HG03442 (cell line): ENCODE data around the gene GSTA4.

Experiments
- ATAC-seq: cut with Tn5 transposase; IDR thresholded peaks from one replicate; pipeline ENCODE4 v1.9.1; 2021; ENCODE audit warnings: mild to moderate bottlenecking, moderate library complexity; ENCODE audit not compliant: unreplicated experiment

Gene GSTA4, protein sequence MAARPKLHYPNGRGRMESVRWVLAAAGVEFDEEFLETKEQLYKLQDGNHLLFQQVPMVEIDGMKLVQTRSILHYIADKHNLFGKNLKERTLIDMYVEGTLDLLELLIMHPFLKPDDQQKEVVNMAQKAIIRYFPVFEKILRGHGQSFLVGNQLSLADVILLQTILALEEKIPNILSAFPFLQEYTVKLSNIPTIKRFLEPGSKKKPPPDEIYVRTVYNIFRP

DNA sequence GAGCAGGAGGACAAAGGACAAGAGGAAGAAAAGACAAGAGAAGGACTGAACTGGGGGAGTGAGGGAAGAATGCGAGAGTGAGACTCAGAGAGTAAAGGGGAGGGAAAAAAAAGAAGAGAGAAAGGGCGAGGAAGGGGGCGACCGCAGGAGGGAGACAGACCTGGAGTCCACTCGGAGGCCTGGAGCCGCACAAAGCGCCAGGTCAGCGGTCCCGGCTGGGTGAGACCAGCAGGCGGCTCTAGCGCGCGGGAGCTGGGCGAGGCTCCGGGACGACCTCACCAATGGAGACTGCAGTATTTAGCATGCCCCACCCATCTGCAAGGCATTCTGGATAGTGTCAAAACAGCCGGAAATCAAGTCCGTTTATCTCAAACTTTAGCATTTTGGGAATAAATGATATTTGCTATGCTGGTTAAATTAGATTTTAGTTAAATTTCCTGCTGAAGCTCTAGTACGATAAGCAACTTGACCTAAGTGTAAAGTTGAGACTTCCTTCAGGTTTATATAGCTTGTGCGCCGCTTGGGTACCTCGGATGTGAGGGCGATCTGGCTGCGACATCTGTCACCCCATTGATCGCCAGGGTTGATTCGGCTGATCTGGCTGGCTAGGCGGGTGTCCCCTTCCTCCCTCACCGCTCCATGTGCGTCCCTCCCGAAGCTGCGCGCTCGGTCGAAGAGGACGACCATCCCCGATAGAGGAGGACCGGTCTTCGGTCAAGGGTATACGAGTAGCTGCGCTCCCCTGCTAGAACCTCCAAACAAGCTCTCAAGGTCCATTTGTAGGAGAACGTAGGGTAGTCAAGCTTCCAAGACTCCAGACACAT is at the start of gene GSTA4:
GSTA4 (minus strand) TSS at position 196 of the 824 bp plus-strand sequence. CDS start 1,041 bp downstream, outside the sequence.
- ATAC-seq = peak; percentile 95

DNA sequence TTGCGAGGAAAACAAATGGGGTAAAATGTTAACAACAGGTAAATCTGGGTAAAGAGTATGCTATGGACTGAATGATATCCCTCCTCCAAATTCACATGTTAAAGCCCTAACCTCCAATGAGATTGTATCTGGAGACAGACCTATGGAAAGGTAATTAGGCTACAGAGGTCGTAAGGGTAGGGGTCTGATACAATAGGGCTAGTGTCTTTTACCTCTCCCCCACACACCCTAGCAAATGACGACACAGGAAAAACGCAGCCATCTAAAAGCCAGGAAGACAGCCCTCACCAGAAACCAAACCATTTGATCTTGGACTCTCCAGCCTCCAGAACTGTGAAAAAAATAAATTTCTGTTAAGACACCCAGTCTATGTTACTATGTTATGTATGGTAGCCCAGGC is 49.5 kb upstream of the GSTA4 start:
- no peak for ATAC-seq

DNA sequence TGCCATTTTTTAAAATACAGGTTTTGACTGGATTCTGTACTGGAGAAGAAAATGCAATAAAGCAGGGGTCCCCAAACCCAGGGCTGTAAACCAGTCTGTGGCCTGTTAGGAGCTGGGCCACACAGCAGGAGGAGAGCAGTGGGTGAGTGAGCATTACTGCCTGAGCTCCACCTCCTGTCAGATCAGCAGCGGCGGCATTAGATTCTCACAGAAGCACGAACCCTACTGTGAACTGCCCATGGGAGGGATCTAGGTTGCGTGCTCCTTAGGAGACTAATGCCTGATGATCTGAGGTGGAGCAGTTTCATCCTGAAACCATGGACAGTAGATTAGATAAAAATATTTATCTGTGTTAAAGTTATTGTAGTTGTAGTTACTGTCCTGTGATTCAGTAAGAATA is 49.0 kb upstream of the GSTA4 start:
- ATAC-seq = no peak

DNA sequence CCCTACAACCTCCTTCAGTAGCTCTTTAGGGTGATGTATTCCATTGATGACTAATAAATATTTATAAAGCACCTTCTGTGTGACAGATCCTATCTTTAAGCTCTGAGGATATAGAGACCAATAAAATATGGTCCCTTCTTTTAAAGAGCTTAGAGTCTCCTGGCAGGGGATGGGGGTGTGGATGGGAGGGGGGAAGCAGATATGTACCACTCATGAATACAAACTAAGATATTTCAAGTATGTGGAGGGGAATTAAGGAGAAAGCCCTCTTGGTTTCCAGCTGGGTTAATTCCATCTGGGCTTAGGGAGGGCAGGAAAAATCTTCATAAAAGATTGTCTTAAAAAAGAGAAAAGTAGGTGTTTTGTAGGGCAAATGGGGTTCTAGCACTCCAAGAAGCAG is 48.5 kb upstream of the GSTA4 start:
- no peak for ATAC-seq

DNA sequence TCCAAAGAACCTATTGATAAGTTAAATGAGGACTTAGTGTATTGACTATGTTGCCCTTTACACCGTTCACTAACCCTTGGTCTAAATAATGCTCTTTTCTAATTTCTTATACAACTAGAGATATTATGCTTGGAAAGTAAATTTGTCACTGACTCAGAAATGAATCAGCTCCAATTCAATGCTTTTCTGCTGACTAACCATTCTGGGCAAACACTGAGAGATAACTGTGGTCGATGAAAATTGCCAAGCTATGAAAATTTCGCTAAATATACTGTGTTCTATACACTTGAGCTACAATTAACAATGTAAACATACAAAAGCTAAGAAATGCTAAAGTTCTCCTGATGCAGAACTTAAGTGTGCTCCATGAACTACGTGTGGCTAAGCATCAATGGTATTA is 47.0 kb upstream of the GSTA4 start:
- no peak for ATAC-seq

DNA sequence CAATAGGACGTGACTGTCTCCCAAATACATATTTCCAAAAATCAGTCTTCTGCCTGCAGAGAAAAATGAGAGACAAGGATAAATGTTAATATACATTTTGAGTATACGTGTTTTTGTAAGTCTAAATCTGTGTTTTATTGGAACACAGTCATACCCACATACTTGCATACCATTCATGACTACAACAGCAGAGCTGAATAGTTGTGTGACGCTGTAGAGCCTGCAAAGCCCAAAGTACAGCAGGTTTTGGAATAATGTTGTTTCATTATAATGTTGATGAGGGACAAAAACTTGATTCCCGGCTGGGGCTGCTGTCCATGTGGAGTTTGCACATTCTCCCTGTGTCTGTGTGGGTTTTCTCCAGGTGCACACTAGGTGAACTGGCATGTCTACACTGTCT is 46.3 kb upstream of the GSTA4 start:
- ATAC-seq = no peak

DNA sequence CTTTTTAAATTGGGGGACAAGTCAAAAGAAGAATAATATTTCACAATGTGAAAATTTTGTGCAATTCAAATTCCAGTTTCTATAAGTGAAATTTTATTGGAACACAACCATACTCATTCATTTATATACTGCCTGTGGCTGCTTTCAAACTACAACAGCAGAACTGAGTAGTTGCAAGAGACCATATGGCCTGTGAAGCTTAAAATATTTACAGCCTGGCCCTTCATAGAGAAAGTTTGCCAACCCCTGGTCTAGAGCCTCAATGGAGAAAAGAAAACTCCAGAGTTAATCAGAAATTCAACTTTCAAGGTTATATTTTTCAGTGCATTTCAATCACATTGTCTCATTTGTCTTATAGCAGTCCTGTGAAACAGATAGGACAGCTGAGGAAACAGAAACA is 43.5 kb upstream of the GSTA4 start:
- ATAC-seq = no peak

DNA sequence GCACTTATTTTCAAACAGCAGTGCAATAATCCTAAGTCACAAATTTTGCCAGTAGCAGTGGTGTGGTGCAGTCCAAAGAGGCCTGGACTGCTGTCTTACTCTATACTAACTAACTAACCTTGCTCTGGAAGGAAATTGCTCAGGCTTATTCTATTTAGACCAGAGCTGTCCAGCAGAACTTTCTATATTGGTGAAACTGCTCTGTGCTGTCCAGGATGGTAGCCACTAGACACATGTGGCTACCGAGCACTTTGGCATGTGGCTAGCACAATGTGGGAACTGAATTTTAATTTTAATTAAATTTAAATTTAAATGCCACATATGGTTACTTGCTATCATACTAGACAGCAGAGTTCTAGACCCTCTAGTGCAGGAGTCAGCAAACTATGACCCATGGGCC is 43.1 kb upstream of the GSTA4 start:
- ATAC-seq = no peak

DNA sequence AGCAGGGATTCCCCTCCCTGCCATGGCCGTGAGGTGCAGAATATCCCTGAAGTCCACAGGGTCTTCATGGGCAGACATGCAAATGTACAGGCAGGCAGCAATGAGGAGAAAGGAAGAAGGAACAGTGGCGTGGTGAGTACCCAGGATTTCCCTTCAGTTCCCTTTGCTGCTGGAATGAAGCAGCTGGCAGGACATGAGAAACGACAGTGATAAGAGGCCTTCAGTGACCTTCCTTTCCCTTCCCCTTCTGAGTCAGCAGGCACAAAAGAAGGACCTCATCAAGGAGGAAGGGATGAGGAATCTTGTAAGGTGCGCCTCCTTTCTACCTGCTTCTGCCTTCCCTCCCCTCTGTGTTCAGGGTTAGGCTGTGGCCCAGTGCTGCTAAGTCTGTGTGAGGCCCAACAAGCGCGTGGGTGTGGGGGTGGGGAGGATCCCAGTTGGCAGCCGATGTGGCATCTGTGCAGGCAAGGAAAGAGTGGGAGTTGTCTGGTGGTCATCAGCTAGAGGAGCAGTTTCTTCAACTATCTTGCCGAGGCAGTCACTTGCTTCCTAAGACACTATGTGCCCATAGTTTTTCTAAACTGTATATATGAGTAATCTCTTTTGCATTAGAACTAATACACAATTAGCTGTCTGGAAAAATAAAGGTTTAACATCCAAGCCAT is 40.6 kb upstream of the GSTA4 start:
- ATAC-seq = no peak

DNA sequence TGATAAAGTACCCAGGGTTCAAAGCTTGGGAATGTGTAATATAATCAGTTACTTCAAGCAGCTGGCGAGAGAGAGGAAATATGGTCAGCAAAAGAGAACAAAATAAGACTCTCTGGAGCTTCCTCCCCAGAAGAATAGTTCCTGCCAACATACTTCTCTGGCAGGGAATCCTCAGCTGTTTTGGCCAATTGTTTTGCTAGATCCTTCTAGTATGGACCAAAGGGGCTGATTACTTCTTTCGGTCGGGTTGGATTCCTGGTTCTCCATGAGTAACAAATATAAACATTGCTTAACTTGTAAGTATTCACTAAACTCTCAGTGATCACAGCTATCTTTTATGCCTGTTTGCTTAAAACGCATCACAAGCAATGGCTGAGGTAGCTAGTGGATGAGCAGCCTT is 38.7 kb upstream of the GSTA4 start:
- ATAC-seq = no peak

DNA sequence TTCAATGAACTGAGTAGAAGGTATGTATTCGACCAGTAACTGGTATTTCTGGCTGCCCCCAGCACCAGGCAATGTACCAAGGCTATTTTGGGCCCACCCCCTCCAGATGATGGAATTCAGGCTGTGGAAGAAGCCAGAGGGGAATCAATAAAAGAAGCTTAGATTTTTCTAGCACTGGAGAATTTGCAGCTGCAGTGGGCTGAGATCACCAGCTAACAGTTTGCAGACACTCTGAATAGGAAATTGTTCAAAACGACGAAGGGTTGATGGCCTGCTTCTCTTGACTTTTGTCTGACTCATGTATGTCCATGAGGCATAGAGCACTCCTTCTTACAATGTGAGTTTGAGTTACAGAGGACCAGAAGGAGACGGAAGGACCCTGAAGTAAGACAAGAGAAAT is 37.8 kb upstream of the GSTA4 start:
- no peak for ATAC-seq

DNA sequence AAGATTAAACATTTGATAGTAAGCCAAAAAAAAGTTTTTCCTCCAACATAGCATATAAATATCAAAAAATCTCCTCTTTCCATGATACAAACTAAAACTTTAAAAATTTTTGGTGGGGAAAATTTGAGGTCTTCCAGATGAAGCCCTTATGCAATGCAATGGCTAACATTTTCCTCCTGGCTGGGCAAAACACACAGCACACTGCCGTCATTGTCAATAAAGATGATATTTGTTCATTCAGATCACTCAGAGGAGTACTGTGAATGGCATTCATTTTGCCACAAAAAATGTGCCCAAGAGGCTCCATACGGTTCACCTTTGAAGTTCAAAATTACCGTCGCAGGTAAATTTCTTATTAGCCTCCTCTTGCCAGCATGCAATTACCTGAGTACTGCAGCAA is 36.2 kb upstream of the GSTA4 start:
- ATAC-seq = no peak

DNA sequence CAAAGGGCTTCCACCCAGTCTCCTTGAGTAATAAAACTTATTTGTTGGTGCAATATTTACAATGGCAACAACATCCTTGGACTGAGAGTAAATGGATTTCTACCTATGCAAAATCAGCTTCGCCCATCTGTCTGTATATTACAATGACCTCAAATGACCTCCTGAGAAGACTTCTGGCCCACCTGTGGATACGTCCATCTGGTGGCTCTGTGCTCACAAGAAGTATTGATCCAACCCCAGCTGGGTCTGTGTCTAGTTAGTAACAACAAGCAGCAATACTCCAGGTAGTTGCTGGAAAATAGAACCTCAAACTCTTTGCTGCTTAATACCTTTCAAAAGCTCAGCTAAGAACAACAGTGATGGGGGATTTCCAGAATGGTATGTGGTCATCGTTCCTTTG is 34.7 kb upstream of the GSTA4 start:
- ATAC-seq = no peak

DNA sequence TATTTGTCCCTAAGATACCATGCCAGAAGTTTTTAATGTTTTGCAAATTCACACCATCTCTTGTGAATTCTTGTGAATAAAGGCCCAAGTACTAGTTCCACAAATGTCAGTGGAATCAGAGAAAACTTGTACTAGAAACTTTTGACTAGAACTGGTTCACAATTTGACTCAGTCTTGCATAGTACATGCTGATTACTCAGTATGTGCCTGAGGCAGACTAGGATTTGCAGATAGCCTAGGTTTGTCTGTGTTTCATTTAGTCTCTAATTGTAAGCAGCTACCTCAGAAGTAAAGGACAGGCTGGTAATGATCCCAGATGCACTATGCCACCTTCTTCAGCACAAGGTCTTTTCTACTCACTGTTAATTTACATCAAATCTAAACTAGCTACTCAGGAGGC is 34.2 kb upstream of the GSTA4 start:
- ATAC-seq = no peak

DNA sequence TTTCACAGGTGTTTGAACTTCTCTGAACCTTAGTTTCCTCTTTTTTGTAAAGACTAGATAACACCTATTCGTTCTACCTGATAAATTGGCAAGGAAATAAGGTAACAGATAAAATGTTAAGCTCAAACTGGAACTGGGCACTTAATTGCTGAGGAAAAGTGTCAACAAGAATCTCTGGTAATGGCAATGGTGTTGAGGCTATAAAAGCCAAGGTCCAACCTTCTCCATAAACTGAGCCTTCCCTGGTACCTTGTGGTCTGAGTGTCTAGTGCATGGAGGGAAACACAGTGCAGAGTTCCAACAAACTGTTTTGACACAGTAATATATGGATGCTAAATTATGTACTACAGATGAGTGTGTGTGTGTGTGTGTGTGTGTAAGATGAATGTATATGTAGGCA is 33.4 kb upstream of the GSTA4 start:
- ATAC-seq = no peak

DNA sequence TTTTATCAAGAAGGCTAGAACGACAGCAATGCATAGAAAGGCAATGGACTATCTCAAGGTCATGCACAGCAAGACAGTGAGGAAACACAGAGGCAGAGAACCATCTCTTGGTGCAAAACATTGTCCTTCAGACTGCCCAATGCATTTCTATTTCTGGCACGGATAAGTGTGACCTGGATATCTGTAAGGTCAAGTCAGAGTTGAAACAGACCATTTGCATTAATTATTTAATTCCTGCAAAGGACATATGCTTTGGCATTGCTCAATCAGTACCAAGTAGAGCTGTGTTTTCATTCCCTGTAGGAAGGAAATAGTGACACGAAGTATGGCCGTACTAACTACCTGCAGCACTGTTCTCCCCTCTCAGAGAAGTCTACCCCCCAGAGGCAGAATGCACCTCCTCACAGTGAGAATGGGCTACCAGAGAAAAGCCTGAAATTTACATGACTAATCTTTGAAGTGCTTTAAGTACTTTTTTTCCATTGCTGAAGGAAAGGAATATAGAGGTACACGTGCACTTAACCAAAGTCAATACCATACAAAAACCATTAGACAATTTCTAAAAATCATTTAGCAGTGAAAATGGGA is 32.1 kb upstream of the GSTA4 start:
- no peak for ATAC-seq

DNA sequence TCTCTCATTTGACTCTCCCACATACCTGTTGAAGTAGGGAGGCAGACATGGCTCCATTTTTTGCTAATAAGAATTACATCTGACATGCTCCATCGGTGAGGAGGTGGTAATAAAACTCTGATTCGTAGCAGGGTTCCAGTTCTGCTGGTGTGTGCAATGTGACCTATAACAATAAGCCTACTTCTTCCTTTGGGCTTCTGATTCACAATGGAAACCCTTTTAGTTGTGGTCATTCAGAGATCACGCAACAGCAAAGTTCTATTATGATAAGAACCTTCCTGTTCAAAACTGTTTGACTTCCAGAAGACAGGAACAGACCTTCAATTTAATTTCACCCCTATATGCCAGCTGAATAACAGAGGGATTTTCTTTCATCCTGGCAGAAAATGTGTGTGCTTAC is 31.4 kb upstream of the GSTA4 start:
- ATAC-seq = no peak

DNA sequence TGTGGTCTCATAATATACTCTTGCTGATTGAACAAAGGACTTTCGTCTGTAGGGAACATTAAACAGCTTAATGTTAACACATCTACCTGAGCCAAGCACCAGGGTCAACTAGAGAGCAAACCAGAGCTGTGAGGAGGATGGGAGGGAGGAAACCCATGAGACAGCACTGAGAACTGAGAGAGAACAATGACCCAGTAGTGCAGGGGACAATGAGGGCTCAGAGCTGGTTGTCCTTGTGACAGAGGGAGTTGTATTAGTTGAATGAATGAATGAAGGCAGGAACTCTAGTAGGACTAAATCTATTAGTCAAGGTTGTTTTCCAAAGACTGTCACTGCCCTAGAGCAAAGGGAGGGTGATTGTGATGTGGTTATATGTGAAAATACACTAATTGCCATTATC is 28.2 kb upstream of the GSTA4 start:
- no peak for ATAC-seq

DNA sequence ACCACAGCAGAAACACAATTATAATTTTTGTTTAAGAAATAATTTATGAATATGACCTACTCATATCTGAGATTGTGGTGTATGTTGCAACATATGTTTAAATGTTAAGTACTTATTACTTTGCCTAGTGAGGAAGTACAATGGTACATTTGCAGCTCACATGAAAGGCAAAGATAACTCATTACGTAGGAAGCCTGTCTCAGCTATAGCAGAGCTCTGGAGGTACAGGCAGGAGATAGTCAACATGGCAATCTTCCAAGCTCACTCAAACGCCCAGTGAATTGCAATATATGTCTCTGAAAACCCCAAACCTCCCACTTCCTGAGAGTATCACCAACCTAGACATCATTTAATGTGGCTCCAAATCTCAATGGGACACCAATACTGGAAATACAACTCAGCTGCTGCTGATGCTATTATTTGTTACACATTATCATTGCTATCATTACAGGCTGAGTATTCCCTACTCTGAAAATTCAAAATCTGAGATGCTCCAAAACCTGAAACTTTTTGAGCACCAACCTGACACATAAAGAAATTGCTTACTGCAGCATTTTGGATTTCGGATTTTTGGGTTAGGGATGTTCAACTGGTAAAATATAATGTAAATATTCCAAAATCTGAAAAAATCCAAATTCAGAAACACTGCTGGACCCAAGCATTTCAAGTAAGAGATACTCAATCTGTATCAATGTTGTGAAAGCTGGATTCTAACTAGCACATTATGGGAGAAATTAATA is 25.1 kb upstream of the GSTA4 start:
- ATAC-seq = no peak

DNA sequence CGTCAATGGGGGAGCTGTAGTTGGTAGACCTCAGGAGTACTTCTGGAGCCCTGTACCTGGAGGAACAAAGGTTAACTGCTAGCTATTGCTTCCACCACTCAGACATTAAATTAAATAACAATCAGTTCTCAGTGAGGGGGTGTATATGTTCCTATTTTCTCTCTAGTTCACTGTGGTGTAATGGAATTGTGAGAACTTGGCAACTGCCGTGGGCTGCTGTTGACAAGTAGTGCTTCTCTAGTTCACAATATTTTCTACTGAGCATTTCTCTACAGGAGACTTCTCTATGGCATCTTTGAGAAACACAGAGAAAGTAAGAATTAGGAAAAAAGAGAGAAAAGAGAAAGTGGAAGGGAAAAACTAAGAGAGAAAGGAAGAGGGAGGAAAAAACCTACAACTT is 23.4 kb upstream of the GSTA4 start:
- ATAC-seq = no peak

DNA sequence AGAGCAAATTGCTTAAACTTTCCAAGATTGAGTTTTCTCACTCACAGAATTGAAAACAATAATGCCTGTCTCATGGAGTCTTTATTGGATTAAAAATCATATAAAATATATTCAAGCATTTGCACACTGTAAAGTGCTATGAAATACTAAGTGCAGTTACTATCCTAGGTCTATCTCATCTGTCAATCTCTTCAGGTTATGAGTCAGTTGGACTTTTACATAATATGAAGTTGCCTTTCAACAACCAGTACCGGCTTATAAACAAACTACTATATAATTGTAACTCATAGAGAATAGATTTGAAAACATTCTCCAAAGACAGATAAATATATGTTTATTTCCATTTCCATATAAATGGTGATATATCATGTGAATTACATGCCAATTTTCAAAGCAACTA is 20.4 kb upstream of the GSTA4 start:
- no peak for ATAC-seq
